ENCODE data around the gene CROCC2. TPM values are rescaled to one million over a fixed set of nuclear protein-coding genes. Genes with fewer than 3 reads are reported as not detected.

The CROCC2 gene
- total RNA-seq, 4 donors from 2014 or later, result 0.06 to 0.12 TPM; not detected in 2

DNA sequence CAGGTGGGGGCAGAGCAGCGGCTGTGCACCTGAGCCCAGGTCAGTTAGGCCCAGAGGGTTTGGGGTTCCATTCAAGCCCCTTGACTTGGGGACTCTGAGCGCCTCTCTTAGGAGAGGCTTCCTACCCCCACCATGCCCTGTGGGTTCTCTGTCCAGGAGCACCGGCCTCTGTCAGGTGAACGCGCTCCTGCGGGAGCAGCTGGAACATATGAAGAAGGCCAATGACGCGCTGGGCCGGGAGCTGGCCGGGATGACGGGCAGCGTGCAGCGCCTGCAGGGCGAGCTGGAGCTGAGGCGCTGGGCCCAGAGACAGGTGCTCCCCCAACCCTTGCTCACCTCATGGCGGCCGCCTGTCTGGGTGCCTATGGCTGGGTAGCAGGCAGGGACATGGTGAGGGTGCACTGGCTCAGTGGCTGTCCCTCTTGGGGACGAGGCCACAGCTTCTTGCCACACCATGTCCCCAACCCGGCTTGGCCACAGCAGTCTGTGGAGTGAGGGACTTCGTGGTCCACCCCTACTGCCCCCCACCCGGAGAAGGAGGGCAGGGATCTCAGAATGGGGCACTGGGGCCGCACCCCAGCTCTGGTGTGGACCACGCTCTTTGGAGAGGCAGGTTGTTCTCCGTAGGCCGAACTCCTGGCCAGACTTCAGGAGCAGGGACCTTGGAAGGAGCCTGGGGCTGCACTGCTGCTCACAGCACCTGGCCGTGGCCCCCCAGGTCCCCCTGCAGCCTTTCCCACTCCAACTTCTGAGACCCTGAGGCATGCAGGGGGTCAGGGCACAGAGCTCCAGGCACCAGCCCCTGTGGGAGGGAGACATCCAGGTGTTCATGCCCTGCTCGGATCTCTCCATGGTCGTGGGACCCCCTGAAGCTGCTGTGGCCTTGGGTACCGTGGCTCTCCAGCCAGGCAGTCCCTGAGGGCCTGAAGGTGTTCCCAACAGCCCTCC is 19.7 kb downstream of the CROCC2 start:
- TF ChIP-seq, protein P1, sequence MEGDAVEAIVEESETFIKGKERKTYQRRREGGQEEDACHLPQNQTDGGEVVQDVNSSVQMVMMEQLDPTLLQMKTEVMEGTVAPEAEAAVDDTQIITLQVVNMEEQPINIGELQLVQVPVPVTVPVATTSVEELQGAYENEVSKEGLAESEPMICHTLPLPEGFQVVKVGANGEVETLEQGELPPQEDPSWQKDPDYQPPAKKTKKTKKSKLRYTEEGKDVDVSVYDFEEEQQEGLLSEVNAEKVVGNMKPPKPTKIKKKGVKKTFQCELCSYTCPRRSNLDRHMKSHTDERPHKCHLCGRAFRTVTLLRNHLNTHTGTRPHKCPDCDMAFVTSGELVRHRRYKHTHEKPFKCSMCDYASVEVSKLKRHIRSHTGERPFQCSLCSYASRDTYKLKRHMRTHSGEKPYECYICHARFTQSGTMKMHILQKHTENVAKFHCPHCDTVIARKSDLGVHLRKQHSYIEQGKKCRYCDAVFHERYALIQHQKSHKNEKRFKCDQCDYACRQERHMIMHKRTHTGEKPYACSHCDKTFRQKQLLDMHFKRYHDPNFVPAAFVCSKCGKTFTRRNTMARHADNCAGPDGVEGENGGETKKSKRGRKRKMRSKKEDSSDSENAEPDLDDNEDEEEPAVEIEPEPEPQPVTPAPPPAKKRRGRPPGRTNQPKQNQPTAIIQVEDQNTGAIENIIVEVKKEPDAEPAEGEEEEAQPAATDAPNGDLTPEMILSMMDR (IDR thresholded peaks at IDR 0.05), result no peak
- ATAC-seq (ENCODE audit: low FRiP score) (no peak), DNase-seq (ENCODE audit: low spot score) (peak; percentile 14)

DNA sequence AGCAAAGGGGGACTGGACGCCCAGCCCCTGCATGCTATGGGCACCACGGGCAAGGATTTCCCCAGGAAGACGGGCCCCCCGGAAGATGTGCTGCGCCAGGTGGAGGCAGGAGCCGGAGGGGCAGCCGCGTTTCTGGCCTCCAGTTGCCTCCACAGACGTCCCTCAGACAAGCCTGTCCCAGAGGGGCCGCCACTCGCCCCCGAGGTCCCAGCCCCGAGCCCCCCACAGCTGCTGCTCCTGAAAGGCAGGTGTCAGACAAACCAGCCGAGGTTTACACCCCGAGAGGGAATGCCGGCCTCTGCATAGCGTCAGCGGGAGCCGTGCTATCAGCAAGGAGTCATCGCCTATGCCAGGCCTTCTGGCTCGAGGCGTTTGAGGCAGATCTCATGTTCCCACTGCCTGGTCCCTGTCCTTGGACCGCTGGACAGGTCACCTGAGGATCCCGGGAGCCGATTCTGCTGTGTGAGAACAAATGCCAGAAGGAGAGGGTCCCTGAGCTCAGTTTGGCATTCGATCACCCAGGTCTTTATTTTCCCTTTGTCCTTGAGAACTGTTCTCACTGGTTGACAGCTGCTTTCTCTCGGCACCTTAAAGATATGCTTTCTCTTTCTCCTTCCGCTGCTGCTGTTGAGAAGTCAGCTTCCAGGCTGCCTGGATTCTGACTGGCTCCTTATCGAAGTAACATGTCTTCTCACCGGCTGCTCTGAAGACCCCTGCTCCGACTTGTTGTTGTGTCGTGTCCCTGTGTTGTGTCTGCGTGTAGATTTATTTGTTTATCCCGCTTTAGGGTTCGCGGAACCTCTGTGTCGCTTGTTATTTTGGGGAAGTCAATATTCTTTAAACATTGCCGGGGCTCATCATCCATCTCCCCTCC is 20.6 kb downstream of the CROCC2 start:
- DNase-seq (ENCODE audit: low spot score) (peak; percentile 14), ATAC-seq (ENCODE audit: low FRiP score) (no peak)
- TF ChIP-seq, protein P1 (IDR thresholded peaks at IDR 0.05), result no peak

DNA sequence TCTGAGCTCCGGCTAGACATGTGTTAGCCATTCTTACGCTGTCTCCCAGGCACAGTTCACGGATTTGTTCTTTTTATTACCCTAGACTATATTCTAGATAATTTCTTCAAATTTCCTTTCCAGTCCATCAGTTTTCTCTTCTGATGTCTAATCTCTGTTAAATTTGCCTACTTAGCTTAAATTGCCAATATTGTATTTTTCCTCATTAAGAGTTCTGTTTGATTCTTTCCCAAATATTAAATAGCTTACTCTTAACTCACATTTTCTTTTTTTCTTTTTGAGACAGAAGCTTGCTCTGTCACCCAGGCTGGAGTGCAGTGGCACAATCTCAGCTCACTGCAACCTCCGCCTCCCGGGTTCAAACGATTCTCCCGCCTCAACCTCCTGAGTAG is 21.2 kb downstream of the CROCC2 start:
- TF ChIP-seq, protein P1 (IDR thresholded peaks at IDR 0.05), result no peak
- no peak for ATAC-seq (ENCODE audit: low FRiP score)
- DNase-seq (ENCODE audit: low spot score), result no peak

DNA sequence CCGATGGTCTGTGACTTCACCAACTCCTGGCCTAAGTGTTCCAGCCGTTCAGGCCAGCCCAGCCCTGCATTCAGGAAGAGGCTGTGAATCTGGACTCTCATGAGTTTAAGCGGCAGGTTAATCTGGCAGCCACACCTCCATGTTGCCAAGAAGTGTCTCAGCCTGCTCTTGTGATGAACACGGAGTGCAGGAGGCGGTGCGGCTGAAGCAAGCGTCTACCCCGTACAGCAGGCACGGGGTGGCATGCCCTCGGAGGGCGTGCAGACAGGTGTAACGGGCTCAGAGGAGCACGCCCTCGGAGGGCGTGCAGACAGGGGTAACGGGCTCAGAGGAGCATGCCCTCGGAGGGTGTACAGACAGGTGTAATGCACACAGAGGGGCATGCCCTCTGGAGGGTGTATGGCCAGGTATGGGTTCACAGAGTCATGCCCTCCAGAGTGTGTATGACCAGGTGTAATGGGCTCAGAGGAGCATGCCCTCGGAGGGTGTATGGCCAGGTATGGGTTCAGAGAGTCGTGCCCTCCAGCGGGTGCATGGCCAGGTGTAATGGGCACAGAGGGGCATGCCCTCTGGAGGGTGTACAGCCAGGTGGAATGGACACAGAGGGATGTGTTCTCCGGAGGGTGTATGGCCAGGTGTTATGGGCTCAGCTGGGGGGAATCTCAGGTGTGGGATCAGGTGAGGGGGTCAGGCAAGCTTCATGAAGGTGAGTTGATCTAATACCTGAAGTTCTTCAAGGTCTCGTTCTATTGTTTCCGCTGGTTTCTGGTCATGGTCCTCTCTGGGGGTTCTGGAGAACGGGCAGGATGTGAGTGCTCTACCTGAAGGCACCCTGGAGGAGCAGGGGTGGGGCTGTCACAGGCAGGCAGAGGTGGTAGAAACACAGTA is 22.6 kb downstream of the CROCC2 start:
- TF ChIP-seq, protein P1 (IDR thresholded peaks at IDR 0.05), result no peak
- DNase-seq (ENCODE audit: low spot score), result peak; percentile 14
- ATAC-seq (ENCODE audit: low FRiP score), result no peak

DNA sequence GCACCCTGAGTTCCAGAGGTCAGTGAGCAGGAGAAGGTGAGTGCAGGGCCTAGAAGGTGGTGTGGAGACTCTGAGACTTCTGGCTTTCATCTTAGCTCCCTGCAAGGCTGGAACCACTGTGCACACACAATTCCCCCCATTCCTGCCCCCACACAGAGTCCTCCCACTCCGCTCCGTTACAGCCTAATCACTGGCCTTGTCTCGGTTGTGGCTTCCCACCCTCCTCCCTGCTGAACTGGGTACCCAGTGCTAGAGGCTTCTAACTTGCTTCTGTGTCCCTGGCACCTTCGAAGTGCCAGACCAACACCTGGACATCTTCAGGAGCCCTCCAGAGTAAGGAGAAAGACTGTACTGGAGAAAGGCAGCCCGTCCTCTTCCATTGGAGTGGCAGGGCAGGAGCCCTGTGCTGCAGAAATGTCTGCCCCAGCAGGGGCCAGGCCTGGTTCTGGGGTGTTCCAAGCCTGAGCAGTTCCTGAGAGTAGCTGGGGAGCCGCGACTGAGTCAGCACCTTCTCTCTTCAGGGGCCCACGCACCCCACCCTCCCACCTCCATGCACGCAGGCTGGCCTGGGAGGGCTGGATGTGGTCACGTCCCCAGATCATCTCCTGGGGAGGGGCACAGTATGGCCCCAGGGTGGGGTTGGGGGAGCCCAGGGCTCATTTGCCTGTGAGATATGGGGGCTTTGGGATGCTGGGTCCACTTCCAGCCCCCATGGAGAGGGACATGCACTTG is 23.4 kb downstream of the CROCC2 start:
- no peak for ATAC-seq (ENCODE audit: low FRiP score)
- TF ChIP-seq, protein P1 (IDR thresholded peaks at IDR 0.05), result no peak
- peak; percentile 7 for DNase-seq (ENCODE audit: low spot score)

Measured in omental fat pad (tissue), 4 donors.